ENCODE measurements around the gene PDE4D.
"Not testable (repeated sequence)": the region's sequence is repeated elsewhere in the genome, so short reads cannot be mapped to it uniquely, and the experiment has no call there.

Gene PDE4D

DNA sequence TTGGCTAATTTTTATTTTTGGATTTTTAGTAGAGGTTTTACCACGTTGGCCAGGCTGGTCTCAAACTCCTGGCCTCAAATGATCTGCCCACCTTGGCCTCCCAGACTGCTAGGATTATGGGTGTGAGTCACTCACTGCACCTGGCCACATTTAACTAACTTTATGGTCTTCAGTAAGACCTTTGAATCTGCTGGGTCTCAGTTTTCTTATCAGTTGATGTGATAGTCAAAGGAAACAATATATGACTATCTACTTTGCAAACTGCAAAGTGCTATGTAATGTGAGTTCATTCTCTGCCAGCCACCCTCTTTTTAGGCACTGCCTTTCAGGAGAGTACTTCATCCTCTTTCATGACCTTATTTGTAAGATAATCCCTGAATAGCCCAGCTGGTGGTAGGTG, 474.7 kb downstream of the PDE4D start:
- DNase-seq (ENCODE audit: low spot score), result no peak

DNA sequence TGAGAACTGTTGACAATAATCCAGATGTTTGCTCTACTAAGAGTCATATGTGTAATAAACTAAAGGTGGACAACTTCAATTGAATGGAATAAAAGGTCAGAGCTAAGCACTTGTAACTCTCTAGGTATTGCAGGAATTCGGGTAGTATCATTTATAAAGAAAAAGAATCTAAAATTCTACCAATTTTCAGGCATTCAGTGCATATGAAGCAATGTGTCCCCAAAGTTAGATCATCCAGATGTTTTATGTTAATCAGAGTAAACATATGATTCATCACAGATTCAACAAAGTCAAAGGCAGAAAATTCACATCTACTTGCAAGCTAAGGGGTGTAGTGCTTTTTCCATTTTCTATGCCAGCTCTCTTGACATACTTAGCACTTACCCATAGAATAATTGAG, 477.1 kb downstream of the PDE4D start:
- no peak for DNase-seq (ENCODE audit: low spot score)

DNA sequence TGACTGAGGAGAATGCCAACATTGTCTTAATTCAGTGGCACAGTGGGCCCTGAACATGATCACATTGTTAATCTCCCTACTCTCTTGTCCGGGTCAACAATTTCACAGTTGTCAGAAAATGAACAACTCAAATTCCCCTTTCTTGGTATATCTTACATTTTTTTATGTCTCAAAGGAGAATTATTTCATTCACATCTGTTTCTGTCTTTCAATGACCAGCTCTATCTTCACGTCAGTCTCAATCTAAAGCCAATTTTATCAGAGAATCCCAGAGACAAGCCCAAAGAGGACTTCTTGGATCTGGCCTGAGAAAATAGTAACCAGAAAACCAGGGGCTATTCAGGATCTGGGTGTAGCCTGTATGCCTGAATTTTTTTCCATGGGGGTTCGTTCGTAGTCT, 477.5 kb downstream of the PDE4D start:
- no peak for DNase-seq (ENCODE audit: low spot score)

DNA sequence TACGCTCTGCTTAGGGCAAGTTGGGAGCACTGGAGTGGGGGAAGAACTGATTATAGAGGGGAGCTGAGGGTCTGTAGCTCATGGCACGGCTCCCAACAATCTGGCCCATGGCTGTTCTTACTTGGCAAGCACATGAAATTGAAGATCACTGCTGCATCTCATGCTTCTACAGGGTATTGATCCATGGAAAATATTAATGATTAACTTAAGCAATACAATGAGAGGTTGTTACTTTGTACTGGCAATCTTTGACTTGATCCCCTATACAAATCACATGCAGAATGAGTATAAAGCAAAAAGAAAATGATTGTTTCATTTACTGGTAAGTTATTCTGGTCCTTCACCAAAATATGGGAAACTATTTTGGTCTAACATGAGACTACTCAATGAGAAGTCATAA, 481.1 kb downstream of the PDE4D start:
- no peak for DNase-seq (ENCODE audit: low spot score)

DNA sequence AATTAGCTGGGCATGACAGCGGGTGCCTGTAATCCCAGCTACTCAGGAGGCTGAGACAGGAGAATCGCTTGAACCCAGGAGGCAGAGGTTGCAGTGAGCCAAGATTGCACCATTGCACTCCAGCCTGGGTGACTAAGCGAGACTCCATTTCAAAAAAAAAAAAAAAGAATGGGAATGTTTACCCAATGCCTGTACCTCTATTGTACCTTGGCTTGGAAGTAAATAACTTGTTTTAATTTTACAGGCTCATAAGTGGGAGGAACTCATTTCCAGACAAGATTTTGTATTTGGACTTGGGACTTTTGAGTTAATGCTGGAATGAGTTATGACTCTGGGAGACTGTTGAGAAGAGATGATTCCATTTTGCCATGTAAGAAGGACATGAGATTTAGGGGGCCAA, 484.5 kb downstream of the PDE4D start:
- not testable (repeated sequence) for DNase-seq (ENCODE audit: low spot score)

DNA sequence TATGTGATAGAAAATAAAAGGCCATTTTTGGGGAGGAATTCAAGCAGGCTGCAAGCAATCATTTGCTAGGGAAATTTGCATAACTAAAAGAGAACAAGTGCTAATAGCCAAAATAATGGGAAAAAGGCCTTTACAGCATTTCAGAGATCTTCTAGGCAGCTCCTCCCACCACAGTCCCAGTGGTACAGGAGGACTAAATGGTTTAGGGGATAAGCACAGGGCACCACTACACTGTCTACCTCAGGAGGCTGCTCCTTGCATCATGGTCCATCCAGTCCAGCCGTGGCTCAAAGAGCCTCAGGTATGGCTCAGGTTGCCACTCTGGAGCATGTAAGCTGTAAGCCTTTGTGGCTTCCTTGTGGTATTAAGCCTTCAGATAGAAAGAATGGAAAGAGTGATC, 485.6 kb downstream of the PDE4D start:
- DNase-seq (ENCODE audit: low spot score), result no peak

DNA sequence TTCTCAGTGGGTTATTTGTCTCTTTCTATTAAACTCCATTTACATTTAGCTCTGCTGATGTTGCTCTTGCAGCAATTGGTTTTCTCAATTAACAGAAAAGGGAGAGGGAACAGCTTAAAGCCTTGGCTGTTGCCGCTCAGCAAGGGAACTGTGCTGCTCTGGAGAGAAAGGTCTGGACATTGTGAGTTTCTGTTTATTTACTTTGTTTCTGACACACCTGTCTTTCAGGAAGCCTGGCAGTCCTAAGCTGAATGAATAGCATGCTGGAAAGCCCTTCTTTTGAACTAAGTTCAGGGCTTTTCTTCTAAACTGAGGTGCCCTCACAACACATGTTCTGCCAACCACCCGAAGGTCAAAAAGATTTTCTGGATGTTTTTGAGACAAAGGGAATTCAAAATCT, 491.9 kb downstream of the PDE4D start:
- no peak for DNase-seq (ENCODE audit: low spot score)

DNA sequence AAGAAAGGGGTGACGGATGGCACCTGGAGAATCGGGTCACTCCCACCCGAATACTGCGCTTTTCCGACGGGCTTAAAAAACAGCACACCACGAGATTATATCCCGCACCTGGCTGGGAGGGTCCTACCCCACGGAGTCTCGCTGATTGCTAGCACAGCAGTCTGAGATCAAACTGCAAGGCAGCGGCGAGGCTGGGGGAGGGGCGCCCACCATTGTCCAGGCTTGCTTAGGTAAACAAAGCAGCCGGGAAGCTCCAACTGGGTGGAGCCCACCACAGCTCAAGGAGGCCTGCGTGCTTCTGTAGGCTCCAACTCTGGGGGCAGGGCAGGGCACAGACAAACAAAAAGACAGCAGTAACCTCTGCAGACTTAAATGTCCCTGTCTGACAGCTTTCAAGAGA, 498.6 kb downstream of the PDE4D start:
- DNase-seq (ENCODE audit: low spot score), result not testable (repeated sequence)

DNA sequence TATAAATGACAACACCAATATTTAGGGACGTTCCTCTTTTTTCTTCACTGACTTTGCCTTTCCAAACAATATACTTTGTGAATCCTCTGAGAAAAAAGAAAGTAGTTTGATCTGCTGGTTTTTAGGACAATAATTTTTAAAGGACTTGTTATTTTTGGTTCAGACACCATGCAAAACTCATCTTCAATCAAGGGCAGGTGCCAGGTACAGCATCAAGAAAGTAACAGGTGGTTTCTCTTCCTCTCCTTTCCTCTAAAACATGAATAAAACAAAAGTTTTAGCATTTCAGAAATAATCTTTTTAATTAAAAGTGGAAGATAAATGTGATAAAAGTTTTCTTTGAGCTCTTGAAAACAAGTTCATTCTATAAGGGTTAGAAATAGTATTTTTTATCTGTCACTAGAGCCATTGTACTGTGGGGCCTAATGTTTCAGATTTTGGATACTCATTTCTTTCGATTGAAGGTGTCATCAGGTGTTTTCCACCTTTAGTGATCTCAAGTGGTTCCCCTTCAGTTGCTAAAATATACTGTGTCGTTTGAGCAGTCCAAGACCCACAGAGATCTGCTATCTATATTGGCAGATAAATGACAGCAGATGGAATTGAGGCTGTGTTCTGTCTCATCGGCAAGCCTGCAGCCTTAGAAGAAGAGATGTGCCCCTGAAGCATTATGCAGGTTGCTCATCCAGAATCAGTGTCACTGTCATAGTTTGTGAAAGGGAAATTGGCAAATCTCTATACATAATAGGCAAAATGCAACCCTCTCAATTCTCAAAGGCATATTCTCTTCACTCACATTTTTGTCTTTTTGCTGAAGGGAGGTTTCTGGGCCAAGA, 499.7 kb downstream of the PDE4D start:
- DNase-seq (ENCODE audit: low spot score), result no peak

DNA sequence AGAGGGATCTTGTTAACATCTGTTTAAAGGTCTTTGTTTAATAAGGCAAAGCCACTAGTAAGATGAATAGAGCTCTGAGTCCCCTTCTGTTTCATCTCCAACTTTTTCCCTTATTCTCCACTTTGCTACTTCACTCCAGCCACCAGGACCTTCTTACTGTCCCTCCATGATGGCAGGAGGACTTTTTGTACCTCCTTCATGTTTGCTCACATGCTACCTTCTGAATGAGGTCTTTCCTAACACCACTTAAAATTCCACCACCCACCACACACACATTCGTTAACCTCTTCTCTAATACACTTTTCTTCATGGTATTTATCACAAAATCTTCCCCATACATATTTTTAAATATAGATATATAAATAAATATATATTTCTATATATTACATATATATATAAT, 501.9 kb downstream of the PDE4D start:
- no peak for DNase-seq (ENCODE audit: low spot score)

DNA sequence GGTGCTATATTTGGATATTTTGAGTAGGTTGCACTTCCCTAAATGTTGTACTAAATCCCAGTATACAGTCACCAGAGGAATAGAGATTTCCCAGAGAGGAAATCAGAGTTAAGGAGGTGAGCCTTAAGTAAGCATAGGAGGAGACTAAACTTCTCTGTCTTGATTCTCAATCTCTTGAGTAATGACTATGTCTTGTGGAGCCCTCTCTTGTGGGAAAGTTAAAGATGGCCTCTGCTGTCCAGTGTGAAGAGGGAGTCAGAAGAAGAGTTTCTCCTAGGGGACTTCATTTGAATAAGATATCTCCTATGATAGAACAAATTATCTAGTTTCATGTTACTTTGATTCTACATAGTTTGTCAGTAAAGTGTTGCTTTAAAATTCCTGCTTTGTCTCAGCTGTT, 502.5 kb downstream of the PDE4D start:
- no peak for DNase-seq (ENCODE audit: low spot score)

DNA sequence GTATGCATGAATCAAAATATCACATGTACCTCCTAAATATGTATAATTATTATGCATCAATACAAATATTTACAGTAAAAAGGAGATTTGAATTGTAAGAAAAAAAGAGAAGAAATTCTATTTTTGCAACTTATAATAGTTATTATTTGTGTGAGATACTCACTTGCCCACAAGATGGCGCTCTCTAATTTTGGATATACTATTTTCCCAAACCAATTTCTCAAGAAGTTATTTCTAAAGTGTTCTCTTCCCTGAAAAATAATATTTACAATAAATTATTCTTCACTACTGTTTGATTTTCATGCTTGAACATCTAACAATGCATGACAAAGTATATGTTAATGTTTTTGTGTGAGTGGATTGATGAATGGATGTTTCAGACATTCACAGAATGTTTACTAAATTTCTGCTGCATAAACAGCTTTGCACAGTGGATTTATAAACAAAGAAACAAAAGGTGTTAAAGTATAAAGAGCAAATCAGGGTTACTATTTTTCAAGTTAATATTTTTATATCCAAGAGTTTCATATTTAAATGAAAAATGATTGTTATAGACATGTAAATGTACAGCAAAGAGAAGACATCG, 503.4 kb downstream of the PDE4D start:
- peak; percentile 61 for DNase-seq (ENCODE audit: low spot score)

DNA sequence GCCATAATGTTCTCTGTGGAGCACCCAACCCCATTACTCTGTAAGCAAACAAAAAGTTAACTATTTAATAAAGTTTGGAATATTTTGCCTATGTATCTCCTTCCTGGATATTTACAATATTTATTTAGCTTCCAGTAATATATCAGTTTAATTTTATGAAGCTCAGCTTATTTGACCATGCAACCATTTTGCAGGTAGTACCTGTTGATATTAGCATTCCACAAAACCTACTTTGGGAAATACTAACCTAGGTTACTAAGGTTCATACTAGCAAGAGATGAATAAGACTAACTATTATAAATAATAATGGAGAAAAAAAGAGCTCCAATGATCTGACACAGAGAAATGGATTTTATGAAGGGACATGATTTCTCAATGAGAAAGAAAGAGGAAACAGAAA, 506.4 kb downstream of the PDE4D start:
- DNase-seq (ENCODE audit: low spot score), result no peak

DNA sequence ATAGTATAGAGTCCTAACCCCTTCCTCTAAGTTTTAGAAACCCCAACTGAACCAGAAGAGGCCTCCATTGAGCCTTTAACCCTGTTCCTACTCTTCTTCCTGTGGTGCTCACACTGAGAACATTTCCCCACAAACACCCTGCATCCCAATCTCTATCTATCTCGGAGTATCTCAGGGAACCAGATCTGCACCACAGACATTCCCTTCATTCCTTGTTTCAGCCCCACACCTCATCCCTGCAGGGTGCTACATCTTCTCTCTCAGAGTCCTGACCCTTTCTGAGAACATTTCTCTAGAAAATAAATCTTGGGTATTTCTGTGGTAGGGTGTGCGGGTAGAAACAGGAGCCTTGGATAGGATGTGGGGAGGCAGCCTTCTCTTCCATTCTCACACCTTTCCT, 507.8 kb downstream of the PDE4D start:
- no peak for DNase-seq (ENCODE audit: low spot score)

DNA sequence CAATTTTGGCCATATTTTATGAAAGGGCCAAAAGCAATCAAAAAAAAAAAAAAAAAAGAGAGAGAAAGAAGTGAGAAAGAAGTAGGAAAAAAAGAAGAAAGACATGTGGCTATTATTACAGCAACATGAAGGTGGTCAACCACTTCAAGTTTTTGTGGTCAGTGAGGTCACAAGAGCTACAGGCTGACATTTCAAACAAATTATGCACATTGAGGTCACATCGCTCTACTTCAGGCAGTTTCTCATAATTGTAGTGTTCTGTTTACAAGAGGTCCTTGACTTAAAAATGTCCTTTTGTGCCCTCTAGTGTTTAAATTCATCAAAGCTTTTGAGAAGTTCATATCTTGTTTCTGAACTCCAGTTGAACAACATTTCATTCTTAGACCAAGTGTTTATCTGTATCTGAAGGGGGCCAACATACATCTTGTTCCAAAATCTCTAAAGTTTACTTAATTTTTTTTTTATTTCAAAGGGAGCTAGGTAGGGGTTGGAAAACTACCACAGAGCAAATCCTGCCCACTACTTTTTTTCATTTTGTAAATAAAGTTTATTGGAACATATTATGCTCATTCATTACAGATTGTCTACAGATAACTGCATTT, 513.1 kb downstream of the PDE4D start:
- peak; percentile 68 for DNase-seq (ENCODE audit: low spot score)

DNA sequence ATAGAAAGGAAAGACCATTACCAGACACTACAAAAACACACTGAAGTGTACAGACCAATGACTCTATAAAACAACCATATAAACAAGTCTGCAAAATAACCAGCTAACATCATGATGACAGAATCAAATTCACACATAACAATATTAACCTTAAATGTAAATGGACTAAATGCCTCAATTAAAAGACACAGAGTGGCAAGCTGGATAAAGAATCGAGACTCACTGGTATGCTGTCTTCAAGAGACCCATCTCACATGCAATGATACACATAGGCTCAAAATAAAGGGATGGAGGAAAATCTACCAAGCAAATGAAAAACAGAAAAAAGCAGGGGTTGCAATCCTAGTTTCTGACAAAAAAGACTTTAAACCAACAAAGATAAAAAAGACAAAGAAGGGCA, 519.5 kb downstream of the PDE4D start:
- not testable (repeated sequence) for DNase-seq (ENCODE audit: low spot score)

DNA sequence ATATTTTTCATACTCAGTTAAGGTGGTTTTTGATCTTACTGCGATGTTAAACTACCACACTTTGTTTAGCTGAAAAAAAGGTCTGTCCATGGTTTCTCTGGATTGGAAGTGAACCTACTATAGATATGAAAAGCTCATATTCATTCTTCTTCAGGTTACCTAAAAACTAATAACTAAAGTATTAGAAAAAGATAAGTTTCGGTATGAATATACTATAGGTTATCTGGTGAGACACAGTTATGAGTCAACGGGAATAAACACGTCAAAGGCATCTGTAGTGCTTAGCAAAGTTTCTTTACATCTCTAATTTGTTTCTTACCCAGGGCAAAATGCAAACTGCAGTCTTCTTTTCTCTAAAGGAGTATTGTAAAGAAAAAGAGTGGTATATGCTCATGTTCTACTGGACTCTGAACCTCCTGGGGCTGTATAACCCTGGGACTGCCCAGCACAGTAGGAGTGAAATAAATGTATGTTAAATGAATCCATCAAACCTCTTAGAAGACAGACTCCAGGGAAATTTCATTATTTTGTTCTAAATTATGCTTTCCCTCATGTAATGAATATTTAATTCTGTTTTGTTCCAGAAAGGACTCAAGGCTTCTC, 521.9 kb downstream of the PDE4D start:
- DNase-seq (ENCODE audit: low spot score), result no peak

DNA sequence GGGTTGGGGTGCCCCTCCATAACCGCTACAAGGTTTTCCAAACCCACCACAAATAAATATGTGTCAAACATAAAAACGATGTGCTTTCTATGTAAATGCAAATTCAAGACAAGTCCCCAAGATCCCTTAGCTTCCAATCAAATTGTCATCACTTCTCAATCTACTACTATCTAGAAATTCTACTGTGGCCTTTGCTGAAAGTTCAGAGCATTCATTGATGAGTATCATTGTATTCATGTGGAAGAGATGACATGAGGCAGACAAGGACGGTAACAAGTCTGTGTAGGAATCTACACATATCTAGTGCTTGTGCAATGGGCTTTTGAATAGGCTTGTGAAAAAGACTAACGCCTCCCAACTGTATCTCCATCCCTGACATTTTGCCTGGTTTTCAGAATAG, 524.6 kb downstream of the PDE4D start:
- DNase-seq (ENCODE audit: low spot score), result no peak

DNA sequence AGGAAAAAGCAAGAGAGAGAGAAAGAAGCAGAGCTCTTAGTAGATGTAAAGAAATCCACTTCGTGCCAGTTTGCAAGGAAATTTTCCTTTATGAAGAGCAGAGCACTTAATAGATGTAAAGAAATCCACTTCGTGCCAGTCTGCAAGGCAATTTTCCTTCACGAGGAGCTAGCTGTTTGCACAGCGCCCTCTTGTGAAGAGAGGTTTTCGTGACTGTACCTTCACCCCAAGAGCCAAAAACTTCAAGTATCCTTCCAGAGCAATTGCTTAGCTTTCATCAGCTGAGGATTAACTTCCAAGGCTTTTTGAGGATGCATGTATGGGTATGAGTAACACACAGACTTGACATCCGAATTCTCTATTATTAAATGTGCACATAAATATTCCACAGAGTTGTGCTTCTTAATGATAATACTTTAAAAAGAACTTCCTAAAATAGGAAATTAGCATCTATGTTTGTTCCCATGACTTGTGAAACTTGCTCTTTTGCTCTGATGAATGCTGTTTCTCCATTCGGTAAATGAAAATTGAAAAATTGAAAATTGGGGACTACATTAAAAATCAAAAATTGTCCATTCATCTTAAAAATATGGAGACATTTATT, 525.6 kb downstream of the PDE4D start:
- peak; percentile 47 for DNase-seq (ENCODE audit: low spot score)

DNA sequence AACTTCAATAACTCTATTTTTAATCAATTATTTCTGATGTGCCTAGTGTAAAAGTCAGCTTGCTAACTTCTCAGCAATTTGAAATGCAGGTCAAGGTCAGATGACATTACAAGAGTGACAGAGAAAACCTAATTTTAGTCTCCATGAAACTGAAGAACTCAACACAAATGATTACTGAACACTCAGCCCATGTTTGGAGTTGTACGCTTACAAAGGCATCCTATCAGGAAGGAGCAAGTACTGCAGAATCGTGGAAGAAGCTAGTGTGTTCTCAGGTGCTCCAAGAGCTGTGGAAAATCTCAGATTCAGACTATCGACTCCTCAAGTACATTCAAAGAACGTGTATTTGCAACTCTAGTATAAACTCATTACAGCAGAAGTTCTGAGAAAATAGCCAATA, 526.7 kb downstream of the PDE4D start:
- no peak for DNase-seq (ENCODE audit: low spot score)

DNA sequence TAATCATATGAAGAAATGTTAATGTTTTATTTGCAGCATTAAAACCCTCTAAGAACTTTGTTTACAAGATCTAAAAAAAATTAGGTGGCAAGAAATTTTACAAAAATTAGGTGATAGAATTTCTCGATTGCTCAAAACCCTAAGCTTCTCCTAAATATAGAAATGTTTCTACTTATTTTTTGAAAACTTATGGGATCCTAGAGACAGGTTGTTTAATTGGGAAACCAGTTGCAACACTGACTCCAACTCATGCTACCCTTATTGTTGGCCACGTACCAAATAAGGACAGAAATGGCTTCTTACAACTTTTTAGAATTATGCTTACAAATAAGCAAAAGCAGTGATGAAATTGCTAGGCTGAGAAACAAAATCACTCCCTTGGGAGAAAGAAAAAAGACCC, 531.1 kb downstream of the PDE4D start:
- DNase-seq (ENCODE audit: low spot score), result no peak

DNA sequence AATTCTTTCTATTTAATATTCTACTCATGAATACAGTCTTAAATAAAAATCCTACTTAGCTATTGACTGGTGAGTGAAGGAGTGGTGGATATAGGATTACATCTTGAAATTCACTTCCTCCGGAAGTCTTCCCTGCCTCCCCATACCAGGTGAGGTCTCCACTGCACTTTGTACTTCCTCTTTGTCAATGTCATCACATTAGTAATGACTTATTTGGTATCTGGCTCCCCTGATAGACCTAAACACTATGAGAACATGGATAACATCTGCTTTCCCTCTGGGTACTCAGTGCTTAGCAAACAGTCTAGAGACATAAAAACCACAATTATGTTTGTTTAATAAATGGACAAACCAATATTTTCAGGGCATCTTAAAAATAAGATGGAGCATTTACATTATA, 532.1 kb downstream of the PDE4D start:
- no peak for DNase-seq (ENCODE audit: low spot score)

DNA sequence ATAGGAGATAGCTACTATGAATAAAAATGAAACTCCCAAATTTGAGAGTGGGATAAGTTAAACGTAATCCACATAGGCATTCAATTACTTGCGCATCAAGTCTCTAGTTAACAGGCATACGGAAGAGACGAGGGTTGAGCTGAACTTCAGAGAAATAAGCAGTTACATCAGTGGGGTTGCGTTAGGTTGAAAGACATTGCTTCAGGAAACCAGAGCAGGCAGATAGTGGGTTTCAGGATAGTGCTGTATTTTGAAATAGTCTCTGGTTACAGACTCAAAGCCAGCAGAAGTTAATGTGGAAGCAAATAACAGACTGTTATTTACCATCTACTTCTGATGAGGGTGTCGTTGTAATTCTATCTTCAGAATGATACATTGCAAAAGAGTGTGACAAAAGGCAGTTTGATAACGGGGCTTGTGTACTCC, 533.4 kb downstream of the PDE4D start:
- no peak for DNase-seq (ENCODE audit: low spot score)

Measured in kidney capillary endothelial cell (primary cell).